22Rv1 (cell line): ENCODE data around the gene SYNM.

Experiments used
- H3K27ac ChIP-seq: fragments of 450-650 bp; 2 replicates; pipeline ENCODE4 v1.5.1; 2017
- ZFX ChIP-seq: fragments of 450-650 bp; IDR thresholded peaks from 2 replicates; pipeline ENCODE4 v1.6.1; 2017; ENCODE audit warnings: antibody characterized with exemption, borderline replicate concordance
- TF ChIP-seq, protein P1 (sequence below): fragments of 450-650 bp; IDR thresholded peaks from 2 replicates; pipeline ENCODE4 v1.5.1; 2017; ENCODE audit warnings: mild to moderate bottlenecking

SYNM gene

GRCh38 chr15:99146661-99147060 lies 41.8 kb downstream of the SYNM start:
- TF ChIP-seq ZFX = no peak
- TF ChIP-seq, protein P1, sequence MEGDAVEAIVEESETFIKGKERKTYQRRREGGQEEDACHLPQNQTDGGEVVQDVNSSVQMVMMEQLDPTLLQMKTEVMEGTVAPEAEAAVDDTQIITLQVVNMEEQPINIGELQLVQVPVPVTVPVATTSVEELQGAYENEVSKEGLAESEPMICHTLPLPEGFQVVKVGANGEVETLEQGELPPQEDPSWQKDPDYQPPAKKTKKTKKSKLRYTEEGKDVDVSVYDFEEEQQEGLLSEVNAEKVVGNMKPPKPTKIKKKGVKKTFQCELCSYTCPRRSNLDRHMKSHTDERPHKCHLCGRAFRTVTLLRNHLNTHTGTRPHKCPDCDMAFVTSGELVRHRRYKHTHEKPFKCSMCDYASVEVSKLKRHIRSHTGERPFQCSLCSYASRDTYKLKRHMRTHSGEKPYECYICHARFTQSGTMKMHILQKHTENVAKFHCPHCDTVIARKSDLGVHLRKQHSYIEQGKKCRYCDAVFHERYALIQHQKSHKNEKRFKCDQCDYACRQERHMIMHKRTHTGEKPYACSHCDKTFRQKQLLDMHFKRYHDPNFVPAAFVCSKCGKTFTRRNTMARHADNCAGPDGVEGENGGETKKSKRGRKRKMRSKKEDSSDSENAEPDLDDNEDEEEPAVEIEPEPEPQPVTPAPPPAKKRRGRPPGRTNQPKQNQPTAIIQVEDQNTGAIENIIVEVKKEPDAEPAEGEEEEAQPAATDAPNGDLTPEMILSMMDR = no peak
- H3K27ac ChIP-seq = no peak overlapping the region

- no peak for TF ChIP-seq ZFX
- TF ChIP-seq, protein P1 = no peak
- H3K27ac ChIP-seq = no peak overlapping the region
Measured at GRCh38 chr15:99148851-99149276, 44.0 kb downstream of the SYNM start.

DNA sequence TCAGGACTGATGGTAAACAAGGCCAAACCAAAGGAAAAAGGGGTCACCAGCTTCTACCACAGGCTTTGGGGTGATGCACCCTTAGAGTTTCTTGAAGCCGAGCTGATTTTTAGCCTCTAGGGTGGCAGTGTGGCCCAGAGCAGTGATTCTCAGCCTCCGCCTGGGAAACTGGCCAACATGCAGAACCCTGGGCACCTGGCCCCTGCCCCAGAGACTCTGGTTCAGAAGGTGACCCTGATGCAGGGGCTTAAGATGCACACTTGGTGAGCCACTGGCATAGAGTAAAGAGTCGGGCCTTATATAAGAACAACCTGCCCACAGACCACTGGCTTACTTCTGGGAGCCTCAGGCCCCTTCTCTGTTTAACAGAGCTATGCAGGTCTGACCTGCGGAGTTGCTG lies 44.5 kb downstream of the SYNM start:
- no peak overlapping the region for H3K27ac ChIP-seq
- TF ChIP-seq, protein P1 = no peak
- no peak for TF ChIP-seq ZFX

- TF ChIP-seq, protein P1 = no peak
- no peak for TF ChIP-seq ZFX
- no peak overlapping the region for H3K27ac ChIP-seq
Measured at GRCh38 chr15:99151156-99151555, 46.3 kb downstream of the SYNM start.

DNA sequence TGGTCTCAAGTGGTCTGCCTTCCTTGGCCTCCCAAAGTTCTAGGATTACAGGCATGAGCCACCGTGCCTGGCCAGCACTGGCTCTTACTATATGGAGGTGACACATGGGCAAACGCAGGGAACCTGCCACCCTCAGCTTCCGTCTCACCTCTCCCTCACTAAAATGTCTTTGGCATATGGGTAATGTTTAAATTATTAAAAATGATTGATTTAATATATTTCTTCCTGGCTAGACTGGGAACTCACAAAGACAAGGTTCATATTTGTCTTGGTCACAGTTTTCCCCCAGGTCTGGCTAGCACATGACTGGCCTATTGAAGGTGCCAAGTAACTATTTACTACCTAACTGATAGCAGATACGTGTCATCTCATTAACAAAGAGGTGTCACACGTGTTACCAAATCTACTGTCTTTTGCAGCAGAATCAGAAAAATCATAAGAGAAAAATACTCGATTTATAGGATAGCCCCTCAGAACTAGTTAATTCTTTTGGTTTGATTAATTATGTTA lies 48.2 kb downstream of the SYNM start:
- H3K27ac ChIP-seq = no peak overlapping the region
- TF ChIP-seq, protein P1 = no peak
- TF ChIP-seq ZFX = no peak

- TF ChIP-seq ZFX = no peak
- TF ChIP-seq, protein P1 = no peak
- H3K27ac ChIP-seq = peak overlapping the region; percentile 35
Measured at GRCh38 chr15:99154271-99154670, 49.4 kb downstream of the SYNM start.

GRCh38 chr15:99155961-99156443 lies 51.1 kb downstream of the SYNM start:
- TF ChIP-seq, protein P1 = no peak
- no peak for TF ChIP-seq ZFX
- H3K27ac ChIP-seq = no peak overlapping the region
